EL (cell line): ENCODE results near the gene DYRK2.
A peak's percentile ranks its signal among the peaks of the same experiment; 100 is the strongest.
"Not testable (repeated sequence)": the region's sequence is repeated elsewhere in the genome, so short reads cannot be mapped to it uniquely, and the experiment has no call there.

Experiments
- DNase-seq: peaks from one replicate; pipeline ENCODE4 v3.0.0-alpha.2; 2016

DYRK2 gene

GRCh38 chr12:67671892-67672291 is 23.3 kb downstream of the DYRK2 start:
- no peak for DNase-seq

GRCh38 chr12:67672507-67672906 is 24.0 kb downstream of the DYRK2 start:
- not testable (repeated sequence) for DNase-seq

- not testable (repeated sequence) for DNase-seq
Observed at GRCh38 chr12:67673509-67673908, 25.0 kb downstream of the DYRK2 start.

DNA sequence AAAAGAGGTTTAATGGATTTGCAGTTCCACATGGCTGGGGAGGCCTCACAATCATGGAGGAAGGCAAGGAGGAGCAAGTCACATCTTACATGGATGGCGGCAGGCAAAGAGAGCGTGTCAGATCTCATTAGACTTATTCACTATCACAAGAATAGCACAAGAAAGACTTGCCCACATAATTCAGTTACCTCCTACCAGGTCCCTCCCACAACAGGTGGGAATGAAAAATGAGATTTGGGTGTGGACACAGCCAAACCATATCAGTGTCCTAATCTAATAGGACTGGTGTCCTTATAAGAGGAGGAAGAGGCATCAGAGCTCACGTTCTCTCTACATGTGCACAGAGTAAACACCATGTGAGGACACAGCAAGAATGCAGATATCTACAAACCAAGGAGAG is 25.9 kb downstream of the DYRK2 start:
- DNase-seq: no peak

GRCh38 chr12:67676624-67677023 is 28.1 kb downstream of the DYRK2 start:
- DNase-seq: peak; percentile 31

GRCh38 chr12:67677166-67677565 is 28.6 kb downstream of the DYRK2 start:
- DNase-seq: peak; percentile 35

GRCh38 chr12:67681105-67681778 is 32.7 kb downstream of the DYRK2 start:
- DNase-seq: peak; percentile 93

DNA sequence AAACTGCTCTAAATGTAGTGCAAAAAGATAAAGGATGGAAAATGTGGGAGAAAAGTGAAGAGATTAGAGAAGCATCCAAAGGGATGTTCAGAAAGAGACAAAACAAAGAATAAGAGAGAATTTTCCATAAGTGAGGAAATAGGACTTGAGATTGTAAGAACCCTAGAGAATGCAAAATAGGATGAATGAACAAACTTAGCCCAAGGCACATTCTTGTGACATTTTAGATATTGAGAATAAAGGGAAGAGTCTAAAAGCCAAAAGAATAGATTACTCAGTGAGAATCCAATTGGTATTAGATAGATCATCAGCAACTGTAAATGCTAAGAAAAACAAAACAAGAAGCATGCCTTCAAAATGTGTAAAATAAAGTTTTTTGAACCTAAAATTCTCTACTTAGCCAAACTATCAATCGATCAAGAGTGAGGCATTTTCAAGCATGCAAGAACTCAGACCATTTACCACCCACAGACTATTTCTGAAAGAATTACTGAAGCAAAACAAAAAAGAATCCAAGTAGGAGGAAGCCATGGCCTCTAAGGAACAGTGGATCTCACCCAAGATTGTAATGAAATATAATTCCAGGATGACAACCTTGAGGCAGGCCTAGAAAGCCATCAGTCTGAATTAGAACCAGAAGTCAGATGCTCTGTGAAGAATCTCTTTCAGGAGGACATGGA is 33.5 kb downstream of the DYRK2 start:
- peak; percentile 30 for DNase-seq

DNA sequence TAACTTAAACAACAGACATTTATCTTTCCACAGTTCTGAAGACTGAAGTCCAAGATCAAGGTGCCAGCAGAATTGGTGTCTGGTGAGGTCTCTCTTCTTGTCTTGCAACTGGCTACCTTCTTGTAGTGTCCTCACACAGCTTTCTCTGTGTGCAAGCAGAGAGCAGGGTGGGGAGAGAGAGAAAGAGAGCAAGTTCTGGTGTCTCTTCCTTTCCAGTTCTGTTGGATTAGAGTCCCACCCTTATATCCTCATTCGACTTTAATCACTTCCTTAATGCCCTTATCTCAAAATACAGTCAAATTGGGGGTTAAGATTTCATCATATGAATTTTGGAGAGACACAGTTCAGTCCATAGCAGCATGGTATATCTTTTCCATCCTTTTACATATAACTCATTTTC is 40.8 kb downstream of the DYRK2 start:
- DNase-seq: no peak

DNA sequence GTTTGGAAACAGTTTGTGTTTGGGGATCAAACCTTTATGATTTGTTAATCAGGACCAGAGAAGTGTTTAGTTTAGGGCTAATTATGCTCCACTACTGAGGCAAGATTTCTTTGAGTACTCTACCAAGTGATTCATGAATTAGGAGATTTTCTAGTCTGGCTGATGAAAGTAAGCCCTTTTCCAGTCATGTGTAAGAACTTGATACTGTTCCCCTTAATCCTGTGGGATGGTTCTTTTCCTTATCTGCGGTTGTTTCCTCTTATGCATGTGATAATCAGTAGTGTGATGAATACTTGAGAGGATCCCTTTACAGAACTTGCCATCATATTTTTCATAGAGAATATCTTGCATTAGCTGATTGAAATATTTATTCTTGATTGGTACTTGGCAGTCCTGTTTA is 42.1 kb downstream of the DYRK2 start:
- no peak for DNase-seq

GRCh38 chr12:67691220-67691619 is 42.7 kb downstream of the DYRK2 start:
- DNase-seq: no peak

- no peak for DNase-seq
Observed at GRCh38 chr12:67692135-67692534, 43.6 kb downstream of the DYRK2 start.

- DNase-seq: no peak
Observed at GRCh38 chr12:67692966-67693365, 44.4 kb downstream of the DYRK2 start.

DNA sequence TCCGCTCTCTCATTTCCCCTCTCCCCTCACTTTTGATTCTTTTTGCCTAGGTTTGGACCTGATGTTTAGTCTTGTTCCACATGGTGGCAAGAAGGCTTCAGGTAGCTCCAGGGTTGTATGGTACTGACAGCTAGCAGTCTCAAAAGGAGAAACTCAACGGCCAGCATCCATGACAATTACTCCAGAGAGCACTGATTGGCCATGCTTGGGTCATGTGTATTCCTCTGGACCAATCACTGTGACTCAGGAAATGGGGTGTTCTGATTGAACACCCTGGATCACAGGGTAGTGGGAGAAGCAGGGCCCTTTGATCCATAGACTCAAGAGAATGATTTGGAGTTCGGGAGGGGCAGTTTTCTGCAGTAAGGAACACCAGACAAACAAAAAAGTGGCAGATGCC is 45.3 kb downstream of the DYRK2 start:
- no peak for DNase-seq

DNA sequence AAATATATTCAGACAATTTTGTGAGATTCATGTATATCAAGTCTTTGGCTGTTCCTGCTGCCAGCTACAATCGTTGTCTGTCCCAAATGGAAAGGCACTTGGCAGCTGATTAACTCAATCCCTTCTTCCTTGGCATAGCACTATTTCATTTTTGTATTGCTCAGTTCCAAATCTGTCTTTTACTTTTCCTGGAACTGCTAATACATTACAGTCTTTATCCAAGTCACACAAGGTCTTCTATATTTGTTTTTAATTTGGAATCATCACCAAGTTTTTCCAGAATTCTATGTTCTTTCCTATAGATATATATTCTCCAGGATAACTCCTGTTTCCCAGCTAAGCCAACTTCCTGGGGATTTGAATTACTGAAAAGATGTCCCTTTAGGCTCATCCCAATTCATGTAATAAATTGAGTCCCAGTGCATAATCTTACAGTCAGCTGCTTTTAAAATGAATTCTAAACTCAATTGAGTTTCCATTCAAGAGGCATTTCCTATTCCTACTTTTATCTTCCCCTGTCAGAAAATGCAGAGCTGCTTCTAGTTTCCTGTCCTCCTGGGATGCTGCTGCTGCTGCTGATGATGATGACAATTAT is 45.9 kb downstream of the DYRK2 start:
- no peak for DNase-seq

DNA sequence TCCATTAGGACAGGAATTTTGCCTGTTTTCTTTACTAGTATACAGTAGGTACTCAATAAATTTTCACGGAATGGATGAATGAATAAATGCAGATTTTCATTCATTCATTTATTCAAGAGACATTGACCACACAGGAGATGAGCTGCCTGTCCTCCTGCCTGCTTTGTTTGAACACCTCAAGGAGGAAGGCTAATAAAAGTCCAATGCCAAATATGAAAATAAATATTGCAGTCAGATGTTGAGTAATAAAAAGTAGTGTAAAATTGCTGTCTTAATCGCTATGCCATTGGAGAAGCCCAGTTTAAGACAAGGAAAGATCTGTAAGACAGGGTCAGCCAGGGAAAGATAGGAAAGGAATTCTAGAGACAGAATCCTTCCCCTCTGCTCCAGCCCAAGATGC is 47.4 kb downstream of the DYRK2 start:
- DNase-seq: no peak

- DNase-seq: no peak
Observed at GRCh38 chr12:67697443-67697842, 48.9 kb downstream of the DYRK2 start.

GRCh38 chr12:67697967-67698366 is 49.4 kb downstream of the DYRK2 start:
- DNase-seq: no peak

DNA sequence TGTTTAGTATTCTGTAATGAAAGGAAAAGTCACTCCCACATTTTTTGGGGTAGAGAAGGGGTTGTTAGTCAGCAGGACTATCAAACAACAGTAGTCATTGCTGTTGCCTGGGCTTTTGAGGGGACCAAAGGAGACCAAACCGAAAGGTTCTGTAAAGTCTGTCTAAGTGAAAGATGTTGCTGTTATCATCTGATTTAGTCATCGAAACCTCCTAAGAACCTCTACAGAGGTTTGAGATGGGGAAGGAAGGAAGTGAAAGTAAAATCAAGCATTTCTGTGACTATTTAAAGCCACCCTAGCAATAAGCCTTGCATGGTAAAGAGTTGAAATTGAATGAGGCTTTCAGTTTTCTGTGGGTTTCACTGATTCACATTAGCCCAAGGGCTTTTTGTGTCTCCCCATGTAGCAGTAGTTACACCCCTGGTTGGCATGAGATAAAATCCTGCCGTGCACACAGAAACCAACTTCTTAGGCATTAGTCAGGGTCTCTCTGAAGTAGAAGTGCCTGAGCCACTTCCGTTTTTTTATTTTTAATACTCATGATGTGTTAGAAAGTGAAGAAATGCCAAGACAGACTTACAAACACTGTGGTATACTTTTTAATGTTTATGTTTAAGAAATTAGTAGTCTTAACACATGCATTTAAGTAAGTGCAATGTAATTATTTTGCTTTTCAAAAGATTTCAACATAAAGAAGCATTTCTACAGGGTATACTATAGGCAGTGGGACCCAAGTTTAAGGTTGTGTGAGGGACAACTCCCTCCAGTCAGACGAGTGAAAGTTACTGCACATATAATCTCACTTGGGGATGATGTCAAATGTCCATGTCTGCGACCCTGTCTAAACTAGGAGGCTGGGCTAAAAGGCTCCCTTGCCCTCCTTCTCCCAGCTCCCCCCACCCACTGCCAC is 50.4 kb downstream of the DYRK2 start:
- peak; percentile 84 for DNase-seq

- peak; percentile 70 for DNase-seq
Observed at GRCh38 chr12:67701121-67701520, 52.6 kb downstream of the DYRK2 start.

DNA sequence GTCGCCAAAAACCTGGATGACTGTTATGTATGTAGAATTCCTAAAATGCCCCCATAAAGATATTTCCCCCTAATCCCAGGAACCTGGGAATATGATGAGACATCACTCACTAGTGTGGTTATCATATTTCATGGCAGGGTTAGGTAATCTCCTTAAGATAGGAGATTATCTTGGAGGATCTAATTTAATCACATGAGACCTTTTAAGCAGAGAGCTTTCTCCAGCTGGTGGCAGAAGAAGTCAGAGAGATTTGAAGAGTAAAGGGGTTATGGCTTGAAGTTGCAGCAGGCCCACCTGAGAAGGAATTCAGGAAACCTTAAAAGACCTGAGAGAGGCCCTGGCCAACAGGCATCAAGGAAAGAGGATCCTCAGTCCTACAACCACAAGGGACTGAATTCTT is 53.6 kb downstream of the DYRK2 start:
- no peak for DNase-seq

DNA sequence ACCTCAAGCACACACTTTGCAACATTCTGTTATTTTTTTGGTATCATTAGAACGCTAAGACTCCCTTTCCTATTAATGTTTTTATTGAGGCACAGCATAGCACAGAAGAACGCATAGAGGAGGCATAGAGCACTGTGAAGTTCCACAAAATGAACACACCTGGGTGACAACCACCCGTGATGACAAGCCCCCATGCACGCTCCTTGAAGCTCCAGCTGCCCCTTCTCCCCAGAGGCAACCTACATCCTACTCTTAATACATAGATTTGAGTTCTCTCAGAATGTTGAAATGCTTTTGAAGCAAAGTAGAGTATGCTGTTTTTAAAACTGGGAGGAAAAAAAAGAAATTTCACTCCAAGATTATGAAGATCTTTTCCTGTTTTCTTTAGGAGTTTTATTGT is 55.5 kb downstream of the DYRK2 start:
- no peak for DNase-seq
